Subcutaneous adipose tissue (tissue), 4 donors: ENCODE measurements around the gene PLXNA2. TPM values are rescaled to one million over a fixed set of nuclear protein-coding genes. Genes with fewer than 3 reads are reported as not detected.

Experiments used
- CTCF ChIP-seq: fragments of 450-650 bp; IDR thresholded peaks from one replicate; pipeline ENCODE4 v1.5.1; 2016; ENCODE audit warnings: low read depth, mild to moderate bottlenecking, control low read depth, antibody characterized with exemption, moderate library complexity
- total RNA-seq, 4 donors: library from RNA; depleted of rRNA; stranded (reverse); fragments of >200 nt; gene quantifications; one replicate each; pipeline ENCODE4 v1.1.0, GENCODE V29; 2016

PLXNA2 gene
- total RNA-seq, 4 donors from 2014 or later = 6.8 to 37.5 (median 14.3) TPM

GRCh38 chr1:208141610-208142192, 102.5 kb downstream of the PLXNA2 start:
- TF ChIP-seq CTCF = no peak

- TF ChIP-seq CTCF = no peak
These were observed 104.6 kb downstream of the PLXNA2 start for GRCh38 chr1:208139434-208140045.

- TF ChIP-seq CTCF = no peak
These were observed 107.0 kb downstream of the PLXNA2 start for GRCh38 chr1:208137193-208137592.

- no peak for TF ChIP-seq CTCF
These were observed 107.6 kb downstream of the PLXNA2 start for GRCh38 chr1:208136459-208137182.

GRCh38 chr1:208135354-208135753, 108.8 kb downstream of the PLXNA2 start:
- TF ChIP-seq CTCF = no peak

GRCh38 chr1:208134491-208134890, 109.7 kb downstream of the PLXNA2 start:
- no peak for TF ChIP-seq CTCF

GRCh38 chr1:208133355-208133754, 110.8 kb downstream of the PLXNA2 start:
- TF ChIP-seq CTCF = no peak
